Measurements from ENCODE around the gene RPSA. TPM values are rescaled to one million over a fixed set of nuclear protein-coding genes. Genes with fewer than 3 reads are reported as not detected.

The RPSA gene
- total RNA-seq, 1 experiment from 2014 or later, result 2,077 TPM

- peaks cover 16 to 26% (median 25%) of the 10 kb centered on the region in 3 experiments for H3K36me3 Mint-ChIP-seq (ENCODE audit: insufficient read depth in 1 of 3, low read depth in 3 of 3)
- no peak overlapping the region for H3K56ac ChIP-seq (ENCODE audit: insufficient read length, low read depth, low read length)
- H3K4ac ChIP-seq (ENCODE audit: low read depth, low read length), result no peak overlapping the region
- no peak for DNase-seq
- no peak overlapping the region for H3T11ph ChIP-seq (ENCODE audit: low read length)
- H3K4me2 ChIP-seq (ENCODE audit: insufficient read depth, insufficient read length, low read length), result no peak overlapping the region
- no peak overlapping the region for H4K8ac ChIP-seq (replicated peaks; ENCODE audit: insufficient read length, low read depth, low read length)
- no peak overlapping the region for H2AFZ ChIP-seq (ENCODE audit: low read length)
- H3K9me3 Mint-ChIP-seq, result peaks cover 36 to 38% of the 10 kb centered on the region in 2 experiments
- H3K14ac ChIP-seq (ENCODE audit: insufficient read depth, low read length), result no peak overlapping the region
- H3K27ac ChIP-seq (ENCODE audit: insufficient read length, low read depth, low read length), result no peak overlapping the region
- no peaks in the 10 kb centered on the region for H3K79me1 ChIP-seq (ENCODE audit: insufficient read depth, low read depth, low read length, poor library complexity, severe bottlenecking)
- H2BK120ac ChIP-seq (ENCODE audit: low read depth, low read length, poor library complexity, severe bottlenecking), result no peak overlapping the region
- no peak overlapping the region for H3K27ac Mint-ChIP-seq
- H4K20me1 ChIP-seq (ENCODE audit: control insufficient read depth, insufficient read depth, insufficient read length), result no peaks in the 10 kb centered on the region
- no peak overlapping the region for H2BK20ac ChIP-seq (ENCODE audit: low read depth, low read length, poor library complexity, severe bottlenecking)
- no peaks in the 10 kb centered on the region for H3K23me2 ChIP-seq (ENCODE audit: insufficient read length, low read depth, low read length, poor library complexity, severe bottlenecking)
- no peak overlapping the region for H3K4me3 Mint-ChIP-seq
- no peak overlapping the region for H3K18ac ChIP-seq (ENCODE audit: insufficient read length, low read depth, low read length)
- H3K79me2 ChIP-seq (ENCODE audit: insufficient read depth, low read length), result no peaks in the 10 kb centered on the region
- H3K27me3 Mint-ChIP-seq (ENCODE audit: low read depth), result peaks cover 3% of the 10 kb centered on the region; the same call in 1 of the 2 replicates
- TF ChIP-seq CTCF (conservative IDR thresholded peaks at IDR 0.05), result no peak
- no peak overlapping the region for H4K91ac ChIP-seq (ENCODE audit: insufficient read length, low read depth, low read length)
- no peak overlapping the region for H2BK12ac ChIP-seq (ENCODE audit: insufficient read length, low read depth, low read length)
- no peaks in the 10 kb centered on the region for H3K27me3 ChIP-seq (ENCODE audit: insufficient read depth, low read length)
- no peak overlapping the region for H2BK15ac ChIP-seq (ENCODE audit: low read depth, low read length)
- peaks cover 20 to 21% of the 10 kb centered on the region in 2 experiments for H3K4me1 Mint-ChIP-seq
- H3K23ac ChIP-seq (ENCODE audit: insufficient read length, low read depth, low read length), result no peak overlapping the region
- H4K5ac ChIP-seq (ENCODE audit: insufficient read length, low read depth, low read length), result no peak overlapping the region
- H3K9me3 ChIP-seq (ENCODE audit: control insufficient read depth, low read depth, low read length), result no peaks in the 10 kb centered on the region
- no peak overlapping the region for H3K9ac ChIP-seq (ENCODE audit: extremely low read depth, insufficient read length, low read length)
- H3K4me1 ChIP-seq (ENCODE audit: insufficient read depth, low read length), result peaks cover 8% of the 10 kb centered on the region
- H2BK5ac ChIP-seq (ENCODE audit: insufficient read length, low read length), result no peak overlapping the region
- no peak overlapping the region for H2AK5ac ChIP-seq (ENCODE audit: insufficient read length, low read length)
Measured at GRCh38 chr3:39372833-39373232, 33.7 kb upstream of the RPSA start.
